HG03159 (cell line): ENCODE measurements around the gene CEP131.

Experiments used
- ATAC-seq: cut with Tn5 transposase; IDR thresholded peaks from one replicate; pipeline ENCODE4 v1.9.1; 2021; ENCODE audit warnings: mild to moderate bottlenecking, moderate library complexity; ENCODE audit not compliant: unreplicated experiment

Gene CEP131

DNA sequence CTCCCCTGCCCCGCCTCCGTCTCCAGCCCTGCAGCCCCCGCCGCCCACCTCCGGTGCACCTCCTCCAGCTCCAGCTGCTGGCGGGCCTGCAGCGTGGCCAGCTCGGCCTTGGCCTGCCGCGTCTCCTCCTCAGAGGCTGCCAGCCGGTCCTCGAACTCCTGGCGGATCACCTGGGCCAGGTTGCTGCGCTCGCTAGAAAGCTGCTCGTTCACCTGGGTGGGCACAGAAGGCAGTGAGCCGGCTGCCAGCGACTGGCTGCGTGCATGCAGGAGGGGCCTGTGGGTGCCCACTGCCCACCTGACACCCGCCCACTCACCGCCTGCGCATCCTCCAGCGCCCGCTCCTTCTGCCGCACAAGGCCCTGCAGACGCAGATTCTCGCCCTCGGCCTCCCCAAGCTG is 32.2 kb downstream of the CEP131 start:
- no peak for ATAC-seq

DNA sequence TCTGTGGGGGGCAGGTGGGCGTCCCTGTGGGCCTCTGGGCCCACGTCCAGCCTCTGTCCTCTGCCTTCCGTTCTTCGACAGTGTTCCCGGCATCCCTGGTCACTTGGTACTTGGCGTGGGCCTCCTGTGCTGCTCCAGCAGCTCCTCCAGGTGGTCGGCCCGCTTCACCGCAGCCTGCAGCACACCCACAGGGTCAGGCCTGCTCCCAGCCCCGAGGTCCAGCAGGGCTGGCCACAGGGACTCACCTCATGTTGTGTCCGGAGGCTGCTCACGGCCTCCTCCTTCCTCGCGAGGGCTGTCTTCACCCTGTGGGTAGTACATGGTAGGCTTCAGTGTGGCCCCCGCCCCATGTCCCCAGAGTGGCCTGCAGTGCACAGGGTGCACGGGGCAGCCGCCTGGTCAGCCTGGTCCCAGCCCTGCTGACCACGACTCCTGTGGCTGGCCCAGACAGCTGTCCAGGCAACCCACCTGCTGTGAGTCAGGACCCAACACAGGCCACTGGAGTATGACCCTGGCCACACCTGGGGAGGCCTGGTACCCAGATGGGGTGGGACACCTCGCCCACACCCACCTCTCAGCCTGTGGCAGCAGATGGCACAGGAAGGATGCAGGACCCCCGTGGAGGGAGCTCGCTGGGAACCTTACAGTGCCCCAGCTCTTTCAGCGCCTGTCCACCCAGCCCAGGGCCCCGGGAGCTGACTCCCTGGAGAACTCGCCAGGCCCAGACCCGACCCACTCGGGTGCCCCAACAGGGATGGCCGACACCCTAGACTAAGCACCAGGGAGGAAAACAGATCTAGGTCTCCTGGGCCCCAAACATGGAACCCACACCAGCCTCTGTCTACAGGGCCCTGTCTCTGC is 32.9 kb downstream of the CEP131 start:
- no peak for ATAC-seq

DNA sequence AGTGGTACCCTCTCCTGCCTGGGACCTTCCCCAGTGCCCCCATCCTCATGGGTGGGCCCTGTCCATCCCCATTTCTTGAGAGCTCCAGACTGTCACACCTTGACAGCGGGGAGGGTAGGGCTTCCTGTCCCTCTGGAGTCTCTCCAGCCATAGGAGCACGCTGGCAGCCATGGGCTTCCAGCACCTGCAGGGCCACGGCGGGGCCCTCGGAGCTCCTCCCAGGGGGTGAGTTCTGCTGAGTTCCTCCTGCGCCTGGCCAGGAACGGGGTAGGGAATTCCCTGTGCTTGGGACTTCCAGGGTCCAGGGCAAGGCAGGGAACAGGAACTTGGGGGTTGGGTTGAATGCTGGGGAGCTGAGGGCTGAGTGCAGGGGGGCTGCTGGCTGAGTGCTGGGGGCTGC is 33.7 kb downstream of the CEP131 start:
- no peak for ATAC-seq

DNA sequence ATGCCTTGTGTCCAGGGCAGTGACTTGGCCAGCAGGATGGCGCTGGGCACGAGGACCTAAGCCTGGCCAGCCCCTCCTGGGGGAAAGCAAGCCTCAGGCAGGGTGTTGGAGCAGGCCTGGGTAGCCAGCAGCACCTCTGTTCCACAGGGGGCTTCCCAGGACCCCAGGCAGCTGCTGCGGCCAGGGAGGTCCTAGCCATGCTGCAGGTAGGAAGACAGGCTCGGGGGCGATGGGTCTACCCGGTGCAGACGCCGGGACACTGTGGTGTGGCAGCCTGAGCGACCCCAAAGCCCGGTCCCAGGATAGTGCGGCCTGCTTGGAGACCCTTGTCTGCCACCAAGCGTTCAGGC is 34.3 kb downstream of the CEP131 start:
- no peak for ATAC-seq

DNA sequence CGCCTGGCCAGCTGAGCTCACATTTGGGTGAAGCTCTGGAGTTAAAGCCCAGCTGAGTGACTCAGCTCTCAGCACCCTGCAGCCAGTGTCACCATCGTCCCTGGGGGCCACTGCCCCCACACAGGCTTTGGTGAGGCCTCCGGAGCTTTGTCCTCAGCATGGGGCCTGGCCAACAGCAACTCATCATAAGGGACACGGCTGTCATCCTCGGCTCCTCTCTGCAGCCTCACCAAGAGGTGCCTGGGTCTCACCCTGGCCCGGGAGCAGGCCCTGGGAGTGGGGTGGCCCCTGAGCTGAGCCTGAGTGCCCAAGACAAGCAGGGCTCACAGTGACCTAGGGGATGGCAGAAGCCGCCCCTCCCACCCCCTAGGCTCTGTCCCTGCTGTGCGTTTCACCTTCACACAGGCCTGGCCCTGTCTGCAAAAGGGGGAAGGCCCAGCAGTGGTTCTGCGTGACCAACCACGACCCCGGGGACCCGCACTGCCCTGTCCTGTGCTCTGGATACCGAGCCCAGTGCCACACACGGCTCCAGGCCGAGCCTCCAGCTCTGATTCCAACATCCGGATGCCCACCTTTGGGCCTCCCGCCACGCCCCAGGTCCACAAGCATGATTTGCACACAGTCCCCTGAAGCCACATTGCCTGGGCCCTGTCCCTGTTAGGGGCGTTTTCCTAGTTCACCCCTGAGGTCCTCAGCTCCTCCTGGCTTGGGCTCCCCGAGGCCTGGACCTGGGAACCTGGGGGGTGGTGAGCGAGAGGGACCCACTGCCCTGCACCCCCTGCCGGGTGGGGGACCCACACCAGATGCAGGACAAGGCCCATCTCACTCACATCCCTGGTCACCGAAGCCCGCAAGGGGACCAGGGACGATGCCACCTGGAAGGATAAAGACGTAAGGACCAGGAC is 34.9 kb downstream of the CEP131 start:
- no peak for ATAC-seq

DNA sequence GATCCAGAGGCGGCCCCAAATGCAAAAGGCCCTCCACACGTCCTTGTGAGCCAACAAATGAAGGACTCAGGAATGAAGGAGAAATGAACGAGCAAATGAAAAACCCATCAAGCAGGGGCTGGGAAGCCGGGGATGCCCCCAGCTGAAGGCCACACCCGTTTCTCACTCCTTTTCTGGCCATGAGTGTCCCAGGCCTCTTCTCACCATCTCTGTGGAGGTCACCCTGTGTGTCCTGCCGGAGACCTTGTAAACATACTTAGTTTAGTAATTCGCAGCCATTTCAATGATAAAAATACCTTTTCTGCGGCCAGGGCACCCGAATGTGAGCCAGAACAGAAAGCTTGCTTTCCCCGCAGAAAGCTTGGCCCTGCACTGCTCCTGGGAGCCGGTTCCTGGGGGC is 35.6 kb downstream of the CEP131 start:
- no peak for ATAC-seq

DNA sequence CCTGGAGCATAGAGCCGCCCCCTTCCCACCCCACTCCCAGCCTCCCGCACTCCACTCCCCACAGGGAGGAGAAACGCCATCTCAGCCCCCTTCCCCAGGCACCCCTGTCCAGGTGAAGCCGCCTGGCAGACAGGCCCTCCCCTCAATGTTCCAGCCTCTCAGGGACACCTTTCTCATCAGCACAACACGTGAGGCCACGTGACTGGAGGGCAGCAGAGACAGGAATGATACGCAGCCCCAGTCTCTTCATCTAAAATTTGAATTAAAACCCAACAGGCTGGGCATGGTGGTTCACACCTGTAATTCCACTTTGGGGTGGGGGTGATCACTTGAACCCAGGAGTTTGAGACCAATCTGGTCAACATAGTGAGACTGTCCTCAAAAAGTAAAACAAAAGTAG is 36.6 kb downstream of the CEP131 start:
- ATAC-seq, result no peak

DNA sequence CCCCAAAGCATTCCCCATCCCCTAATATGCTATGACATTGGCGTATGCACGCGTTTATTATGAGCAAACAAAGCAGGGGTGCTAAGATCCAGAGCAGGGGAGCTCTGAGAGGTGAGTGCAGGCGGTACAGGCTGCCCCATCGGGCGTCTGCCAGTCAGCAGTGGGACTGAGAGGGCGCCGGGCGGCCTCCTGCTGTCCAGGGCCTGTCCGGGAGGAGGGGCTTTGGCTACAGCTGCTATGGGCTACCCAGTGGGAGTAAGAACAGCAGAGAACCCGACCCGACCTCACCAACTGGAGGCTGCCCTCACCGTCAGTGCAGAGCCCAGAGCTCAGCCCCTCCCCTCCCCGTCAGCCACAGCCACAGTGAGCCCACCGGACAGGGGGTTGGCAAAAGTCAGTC is 38.2 kb downstream of the CEP131 start:
- no peak for ATAC-seq

DNA sequence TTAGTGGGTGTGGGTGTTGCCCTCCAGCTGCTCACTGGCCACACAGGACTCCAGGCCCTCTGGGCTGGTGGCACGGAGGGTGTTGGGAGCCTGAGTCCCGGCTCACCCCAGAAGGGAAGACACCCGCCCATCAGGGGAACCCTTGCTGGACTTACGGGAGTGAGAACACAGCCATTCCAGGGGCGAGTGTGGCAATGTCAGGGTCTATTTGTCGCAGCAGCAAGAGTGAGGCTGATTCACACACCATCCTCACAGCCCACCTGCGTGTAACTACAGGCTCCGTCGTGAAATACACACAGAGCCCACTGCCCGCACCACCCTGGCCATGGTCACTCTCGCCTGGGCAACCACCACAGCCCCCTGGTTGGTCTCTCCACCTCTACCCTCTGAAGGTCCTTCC is 39.0 kb downstream of the CEP131 start:
- no peak for ATAC-seq

DNA sequence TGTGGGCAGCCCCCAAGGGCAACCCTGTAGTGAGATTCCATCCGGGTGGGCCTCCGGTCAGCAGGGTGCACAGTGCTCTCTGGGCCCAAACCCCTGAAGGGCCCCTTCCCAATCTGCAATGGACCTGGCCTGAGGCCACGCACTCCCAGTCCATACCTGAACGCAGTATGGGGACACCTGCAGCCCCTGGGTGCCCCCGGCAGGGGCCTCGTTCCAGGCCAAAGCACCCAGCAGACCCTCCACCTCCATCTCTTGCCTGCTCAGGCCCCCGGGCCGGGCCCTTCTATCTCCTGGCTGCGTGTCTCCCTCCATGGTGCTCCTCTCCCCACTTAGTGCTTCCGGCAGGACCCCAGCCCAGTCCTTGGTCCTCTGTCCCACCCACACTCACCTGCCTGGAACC is 39.4 kb downstream of the CEP131 start:
- no peak for ATAC-seq

DNA sequence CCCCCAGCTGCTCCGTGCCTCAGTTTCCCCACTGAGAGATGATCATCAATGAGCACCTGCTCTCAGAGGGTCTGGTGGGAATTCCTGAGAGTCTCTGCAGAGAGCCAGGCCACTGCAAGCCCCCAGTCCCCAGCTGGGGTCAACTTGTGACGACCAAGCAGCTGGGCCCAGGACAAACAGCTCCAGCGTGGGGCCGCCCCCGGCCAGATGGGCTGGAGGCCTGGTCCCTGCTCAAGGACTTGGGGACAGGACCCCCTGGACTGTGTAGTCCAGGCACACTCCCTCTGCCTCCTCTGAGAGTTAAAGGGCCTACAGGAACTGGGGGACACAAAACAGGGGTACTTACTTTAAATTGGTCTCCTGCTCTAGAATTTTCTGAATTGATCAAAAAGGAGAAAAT is 40.2 kb downstream of the CEP131 start:
- no peak for ATAC-seq

DNA sequence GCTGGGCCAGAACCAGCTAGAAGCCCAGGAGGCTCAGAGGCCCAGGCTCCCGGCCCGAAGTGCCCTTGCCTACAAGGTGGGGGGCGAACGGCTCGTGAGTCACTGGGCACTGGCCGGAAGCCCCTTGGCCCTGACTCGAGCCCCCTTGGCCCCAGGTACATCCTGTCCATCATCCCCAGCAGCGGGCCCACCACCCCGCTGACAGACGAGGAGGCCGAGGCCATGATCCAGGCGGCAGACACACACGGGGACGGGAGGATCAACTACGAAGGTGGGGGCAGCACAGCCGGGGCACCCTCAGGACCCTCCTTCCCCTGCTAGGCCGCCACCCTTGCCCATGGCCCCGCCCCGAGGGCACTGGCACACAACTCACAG is 41.0 kb downstream of the CEP131 start:
- no peak for ATAC-seq

DNA sequence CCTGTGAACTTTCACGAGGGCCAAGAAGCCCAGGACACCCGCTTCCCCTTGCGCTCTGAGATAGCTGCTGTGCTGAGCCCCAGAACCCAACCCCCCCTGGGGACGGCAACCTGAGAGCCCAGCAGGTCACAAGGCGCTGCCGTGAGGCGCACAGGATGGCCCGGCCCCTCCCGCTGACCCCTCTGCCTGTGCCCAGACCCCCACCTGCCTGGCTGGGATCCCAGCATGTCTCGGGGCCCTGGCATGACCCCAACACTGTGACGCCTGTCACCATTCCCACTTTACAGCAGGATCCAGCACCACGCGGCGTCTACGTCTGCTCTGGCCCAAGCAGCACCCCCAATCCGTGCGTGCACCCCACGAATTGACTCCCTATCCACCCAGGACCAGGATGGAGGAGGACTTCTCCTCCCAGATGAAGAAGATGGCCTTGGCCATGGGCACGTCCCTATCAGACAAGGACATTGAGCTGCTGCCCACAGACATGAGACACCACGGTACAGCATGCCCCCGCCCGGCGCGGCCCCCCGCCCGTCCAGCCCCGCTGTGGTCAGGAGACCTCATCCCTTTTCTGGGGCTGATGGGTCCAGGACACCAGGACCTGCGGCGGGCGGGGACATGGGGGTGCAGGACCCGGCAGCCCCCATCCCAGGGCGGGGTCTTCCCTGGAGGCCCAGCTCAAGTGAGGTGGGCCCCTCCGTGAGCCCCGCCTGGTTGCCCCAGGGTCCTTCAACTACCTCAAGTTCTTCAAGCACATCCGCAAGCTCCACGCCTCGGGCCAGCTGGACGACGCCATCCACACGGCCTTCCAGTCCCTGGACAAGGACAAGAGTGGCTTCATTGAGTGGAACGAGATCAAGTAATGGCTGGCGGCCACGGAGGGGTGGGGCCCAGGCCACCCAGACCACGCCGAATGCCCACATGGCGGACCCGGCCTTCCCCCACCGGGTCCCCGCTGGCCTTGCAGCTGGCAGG is 41.6 kb downstream of the CEP131 start:
- ATAC-seq, result no peak

DNA sequence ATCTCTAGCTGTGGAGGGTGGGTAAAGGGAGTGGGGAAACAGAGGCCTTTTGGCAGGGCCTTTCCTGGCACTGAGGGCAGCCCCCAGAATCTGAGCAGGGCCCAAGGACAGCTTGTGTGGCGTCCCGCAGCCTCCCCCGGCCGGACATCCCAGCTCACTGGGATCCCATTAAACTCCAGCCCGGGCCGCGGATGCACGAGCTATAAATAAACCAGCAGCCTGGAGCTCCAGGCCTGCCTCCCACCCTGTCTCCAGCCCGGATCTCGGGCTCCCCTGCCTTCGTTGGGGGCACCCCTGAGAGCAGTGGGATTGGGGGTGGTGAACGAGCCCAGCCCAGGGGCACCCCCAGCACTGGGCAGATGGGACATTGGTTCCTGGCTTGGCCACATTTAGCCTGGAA is 42.9 kb downstream of the CEP131 start:
- ATAC-seq, result no peak

DNA sequence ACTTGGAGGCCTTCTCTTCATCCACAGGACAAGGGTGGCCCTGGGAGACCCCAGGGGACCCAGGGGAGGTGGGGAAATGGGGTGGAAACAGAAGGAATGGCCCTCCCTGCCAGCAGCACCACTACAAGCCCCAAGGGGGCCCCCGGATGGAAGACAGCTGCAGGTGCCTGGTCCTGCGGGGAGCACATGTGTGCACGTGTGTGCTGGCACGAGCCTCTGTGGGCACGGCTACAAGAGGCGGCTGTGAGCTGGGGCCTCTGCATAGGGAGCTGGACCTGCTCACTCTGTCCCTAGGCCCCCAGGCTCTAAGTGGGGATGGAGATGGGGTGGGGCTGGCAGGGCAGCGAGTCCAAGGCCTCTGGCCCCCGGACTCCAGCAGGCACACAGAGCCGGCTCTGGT is 43.5 kb downstream of the CEP131 start:
- no peak for ATAC-seq

DNA sequence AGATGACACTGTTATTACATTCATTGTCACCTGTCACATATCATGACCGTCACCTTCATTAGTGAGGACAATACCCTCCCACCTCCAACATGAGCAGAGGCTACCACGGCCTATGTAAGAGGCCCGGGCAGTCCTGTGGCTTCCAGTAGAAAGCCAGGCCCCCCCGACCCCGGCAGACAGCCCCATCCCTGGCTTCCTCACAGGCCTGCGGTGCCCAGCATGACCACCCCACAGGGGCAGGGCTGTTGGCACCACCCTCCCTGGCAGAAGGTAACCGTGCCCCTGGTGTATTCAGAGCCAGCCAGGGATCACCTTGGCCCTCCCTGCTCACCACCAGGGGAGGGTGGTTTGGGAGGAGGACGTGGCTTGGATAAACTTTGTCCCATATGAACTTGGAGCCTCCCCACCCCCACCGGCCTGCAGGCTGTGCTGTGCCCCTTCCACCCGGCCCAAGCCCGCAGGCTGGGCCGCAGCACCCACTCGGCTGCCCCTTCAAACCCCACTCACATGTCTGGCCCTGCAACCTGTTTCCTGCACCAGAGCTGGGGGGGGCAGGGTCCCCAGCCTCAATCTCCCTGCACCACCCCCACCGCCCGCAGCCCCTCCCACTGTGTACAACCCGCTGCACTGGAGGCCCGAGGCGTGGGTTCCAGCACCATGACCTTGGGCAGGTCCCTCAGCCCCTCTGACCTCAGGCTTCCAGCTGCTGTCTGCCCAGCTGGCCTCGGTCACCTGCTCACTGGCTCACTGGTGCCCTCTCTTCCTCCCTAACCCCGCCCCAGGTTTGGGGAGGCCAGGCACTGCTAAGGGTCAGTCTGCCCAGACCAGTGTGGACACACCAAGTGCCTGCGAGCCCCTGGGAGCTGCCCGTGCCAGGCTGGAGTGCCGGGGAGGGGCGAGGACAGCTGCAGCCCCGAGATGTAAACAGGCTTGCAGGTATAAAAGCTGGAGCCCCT is 44.4 kb downstream of the CEP131 start:
- ATAC-seq, result no peak

DNA sequence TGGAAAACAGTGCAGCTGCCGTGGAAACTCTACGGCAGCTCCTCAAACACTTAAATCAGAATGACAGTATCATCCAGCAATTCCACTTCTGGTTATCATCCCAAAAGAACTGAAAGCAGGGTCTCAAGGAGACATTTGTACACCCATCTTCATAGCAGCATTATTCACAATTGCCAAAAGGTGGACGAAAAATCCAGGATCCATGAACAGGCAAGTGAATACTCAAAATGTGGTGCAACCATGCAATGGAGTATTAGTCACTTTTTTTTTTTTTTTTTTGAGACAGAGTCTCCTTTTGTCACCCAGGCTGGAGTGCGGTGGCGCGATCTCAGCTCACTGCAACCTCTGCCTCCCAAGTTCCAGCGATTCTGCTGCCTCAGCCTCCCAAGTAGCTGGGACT is 46.1 kb downstream of the CEP131 start:
- no peak for ATAC-seq

DNA sequence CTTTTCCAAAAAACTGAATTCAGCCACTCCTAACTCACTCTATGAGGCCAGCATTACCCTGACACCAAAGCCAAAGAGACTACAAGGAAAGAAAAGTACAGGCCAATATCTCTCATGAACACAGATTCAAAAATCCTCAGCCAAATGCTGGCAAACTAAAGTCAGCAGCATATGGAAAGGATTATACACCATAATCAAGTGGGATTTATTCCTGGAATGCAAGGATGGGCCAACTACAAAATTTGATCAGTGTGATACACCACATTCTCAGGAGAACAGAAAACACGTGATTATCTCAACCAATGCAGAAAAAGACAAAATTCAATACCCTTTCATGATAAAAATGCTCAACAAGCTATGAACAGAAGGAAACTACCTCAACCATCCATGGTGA is 49.0 kb downstream of the CEP131 start:
- ATAC-seq, result no peak

DNA sequence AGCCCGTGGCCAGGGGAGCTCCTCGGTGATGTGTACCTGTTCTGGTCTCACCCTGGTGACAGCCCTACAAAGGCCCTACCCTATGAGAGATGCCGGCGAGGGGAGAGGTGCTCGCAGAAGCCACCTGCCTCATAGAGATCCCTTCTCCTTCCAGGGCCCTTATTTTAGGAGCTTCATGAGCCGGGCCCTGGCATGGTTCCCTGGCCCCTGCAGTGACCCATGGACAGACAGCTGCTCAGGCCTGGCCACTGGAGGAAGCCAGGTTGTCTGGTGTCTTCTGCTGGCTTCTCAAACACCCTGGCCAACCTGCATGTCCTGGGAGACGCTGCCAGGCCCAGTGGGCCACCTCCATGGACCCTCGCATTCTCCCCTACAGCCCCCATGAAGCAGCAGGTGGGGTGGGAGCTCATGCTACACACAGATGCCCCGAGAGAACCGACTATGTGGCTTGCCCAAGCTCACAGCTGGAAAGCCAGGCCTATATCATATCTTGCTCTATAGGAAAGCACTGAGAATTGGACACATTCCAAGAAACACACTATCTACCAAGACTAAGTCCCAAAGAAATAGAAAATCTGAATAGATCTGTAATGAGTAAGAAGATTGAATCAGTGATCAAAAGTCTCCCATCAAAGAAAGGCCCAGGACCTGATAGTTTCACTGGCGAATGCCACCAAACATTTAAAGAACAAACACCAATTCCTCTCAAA is 49.6 kb downstream of the CEP131 start:
- no peak for ATAC-seq
